Stimulated activated CD8-positive, alpha-beta memory T cell treated with anti-CD3 and anti-CD28 coated beads, Interleukin-7, amount 100 ng/mL, for 48 hours (primary cell): ENCODE measurements around the gene ANKS3.

Experiments
- DNase-seq, 2 donors: peaks; one replicate each; pipeline ENCODE4 v3.0.0-alpha.2; 2020; ENCODE audit warnings: low read depth in 1 of 2; ENCODE audit errors: extremely low read depth in 1 of 2

ANKS3 gene

GRCh38 chr16:4687416-4687815 is 46.7 kb downstream of the ANKS3 start:
- DNase-seq, result no peak

- no peak for DNase-seq
Observed at GRCh38 chr16:4686497-4687210, 47.4 kb downstream of the ANKS3 start.

GRCh38 chr16:4685776-4686496 is 48.1 kb downstream of the ANKS3 start:
- DNase-seq, result no peak

- no peak for DNase-seq
Observed at GRCh38 chr16:4685292-4685691, 48.8 kb downstream of the ANKS3 start.

GRCh38 chr16:4684763-4685162 is 49.3 kb downstream of the ANKS3 start:
- DNase-seq, result no peak

- no peak for DNase-seq
Observed at GRCh38 chr16:4684058-4684715, 49.9 kb downstream of the ANKS3 start.

- no peak for DNase-seq
Observed at GRCh38 chr16:4683255-4684057, 50.6 kb downstream of the ANKS3 start.

- peak in 1 of 2 donors; percentile 37 for DNase-seq
Observed at GRCh38 chr16:4682616-4683254, 51.3 kb downstream of the ANKS3 start.

GRCh38 chr16:4682084-4682591 is 51.9 kb downstream of the ANKS3 start:
- no peak for DNase-seq

GRCh38 chr16:4681471-4682083 is 52.5 kb downstream of the ANKS3 start:
- no peak for DNase-seq

GRCh38 chr16:4680673-4681470 is 53.2 kb downstream of the ANKS3 start:
- no peak for DNase-seq

GRCh38 chr16:4679850-4680636 is 54.0 kb downstream of the ANKS3 start:
- DNase-seq, result no peak

- DNase-seq, result no peak
Observed at GRCh38 chr16:4679156-4679849, 54.8 kb downstream of the ANKS3 start.

GRCh38 chr16:4678596-4678995 is 55.5 kb downstream of the ANKS3 start:
- no peak for DNase-seq

GRCh38 chr16:4677994-4678393 is 56.1 kb downstream of the ANKS3 start:
- no peak for DNase-seq

GRCh38 chr16:4677390-4677789 is 56.7 kb downstream of the ANKS3 start:
- DNase-seq, result no peak

- DNase-seq, result no peak
Observed at GRCh38 chr16:4676831-4677230, 57.2 kb downstream of the ANKS3 start.
